Fibroblast of lung (primary cell): Measurements from ENCODE around the gene DCLK2.

Experiments
- EZH2 ChIP-seq: IDR thresholded peaks from 2 replicates; pipeline ENCODE4 v1.5.1; 2012; ENCODE audit warnings: low read length, control low read depth, mild to moderate bottlenecking; ENCODE audit errors: missing control alignments
- TF ChIP-seq, protein P1 (sequence below), 2 donors: IDR thresholded peaks in 1 of 2; conservative IDR thresholded peaks in 1 of 2; 1 replicate in 1 of 2; 2 replicates in 1 of 2; pipeline ENCODE4 v1.5.1; 2011 to 2012; ENCODE audit warnings: low read length in 2 of 2, control low read depth in 1 of 2, inconsistent platforms in 1 of 2, low read depth in 1 of 2, mild to moderate bottlenecking in 1 of 2

DNA sequence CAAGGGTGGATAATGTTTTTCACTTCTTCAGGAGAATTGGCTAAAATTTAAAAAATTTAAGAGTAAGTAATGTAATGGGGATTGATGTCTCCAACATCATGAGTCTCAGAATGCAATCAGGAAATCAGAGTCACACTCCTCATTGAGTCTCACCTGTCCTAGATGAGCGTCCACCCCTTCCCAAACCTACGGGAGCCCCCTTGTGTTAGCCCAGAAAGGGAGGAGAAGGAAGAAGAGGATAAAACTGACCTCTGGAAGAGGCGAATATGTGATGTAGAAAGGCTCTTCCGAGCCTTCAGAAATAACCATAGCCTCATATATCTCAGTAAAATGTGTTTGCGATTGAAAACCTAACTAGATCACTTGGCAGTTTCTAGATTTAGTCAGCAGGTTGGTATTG, 157.1 kb downstream of the DCLK2 start:
- TF ChIP-seq, protein P1, sequence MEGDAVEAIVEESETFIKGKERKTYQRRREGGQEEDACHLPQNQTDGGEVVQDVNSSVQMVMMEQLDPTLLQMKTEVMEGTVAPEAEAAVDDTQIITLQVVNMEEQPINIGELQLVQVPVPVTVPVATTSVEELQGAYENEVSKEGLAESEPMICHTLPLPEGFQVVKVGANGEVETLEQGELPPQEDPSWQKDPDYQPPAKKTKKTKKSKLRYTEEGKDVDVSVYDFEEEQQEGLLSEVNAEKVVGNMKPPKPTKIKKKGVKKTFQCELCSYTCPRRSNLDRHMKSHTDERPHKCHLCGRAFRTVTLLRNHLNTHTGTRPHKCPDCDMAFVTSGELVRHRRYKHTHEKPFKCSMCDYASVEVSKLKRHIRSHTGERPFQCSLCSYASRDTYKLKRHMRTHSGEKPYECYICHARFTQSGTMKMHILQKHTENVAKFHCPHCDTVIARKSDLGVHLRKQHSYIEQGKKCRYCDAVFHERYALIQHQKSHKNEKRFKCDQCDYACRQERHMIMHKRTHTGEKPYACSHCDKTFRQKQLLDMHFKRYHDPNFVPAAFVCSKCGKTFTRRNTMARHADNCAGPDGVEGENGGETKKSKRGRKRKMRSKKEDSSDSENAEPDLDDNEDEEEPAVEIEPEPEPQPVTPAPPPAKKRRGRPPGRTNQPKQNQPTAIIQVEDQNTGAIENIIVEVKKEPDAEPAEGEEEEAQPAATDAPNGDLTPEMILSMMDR (conservative IDR thresholded peaks at IDR 0.05 in 1 of 2, IDR thresholded peaks at IDR 0.05 in 1 of 2; ENCODE audit: low read depth in 1 of 2, low read length in 2 of 2), result no peak
- TF ChIP-seq EZH2, result no peak
